HuH-7.5 (cell line): ENCODE data around the gene UBE2J2.

ENCODE experiments used
- DNase-seq: peaks from one replicate; pipeline ENCODE4 v3.0.0; 2011; ENCODE audit warnings: low spot score

UBE2J2 gene

GRCh38 chr1:1309251-1310108 is 35.8 kb upstream of the UBE2J2 start:
- no peak for DNase-seq

DNA sequence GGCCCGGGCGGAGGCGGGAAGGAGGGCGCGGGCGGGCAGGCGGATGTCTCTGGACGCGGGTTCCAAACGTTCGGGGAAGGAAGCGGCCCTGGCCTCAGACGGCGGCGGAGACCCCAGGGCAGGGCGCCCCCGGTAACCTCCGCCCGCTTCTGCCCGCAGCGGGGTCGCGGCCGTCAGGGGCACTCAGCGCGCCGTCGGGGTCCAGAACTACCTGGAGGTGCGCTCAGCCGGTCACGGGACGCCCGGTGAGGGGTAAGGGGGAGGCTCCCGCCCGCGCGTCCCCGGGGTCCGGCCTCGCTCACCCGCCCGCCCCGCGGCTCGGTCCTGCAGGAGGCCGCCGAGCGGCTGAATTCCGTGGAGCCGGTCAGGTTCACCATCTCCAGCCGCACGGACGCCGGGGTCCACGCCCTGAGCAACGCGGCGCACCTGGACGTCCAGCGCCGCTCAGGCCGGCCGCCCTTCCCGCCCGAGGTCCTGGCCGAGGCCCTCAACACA is 35.1 kb upstream of the UBE2J2 start:
- no peak for DNase-seq

- DNase-seq, result peak; percentile 98
Observed at GRCh38 chr1:1307923-1308755, 34.5 kb upstream of the UBE2J2 start, which contains the start of the genes ACAP3 and PUSL1. TSS of gene ACAP3 (minus strand) at chr1:1307930. CDS start at chr1:1307815, 115 bp downstream. TSS of gene PUSL1 (plus strand) at chr1:1308597. CDS start at chr1:1308644, 47 bp downstream.

DNA sequence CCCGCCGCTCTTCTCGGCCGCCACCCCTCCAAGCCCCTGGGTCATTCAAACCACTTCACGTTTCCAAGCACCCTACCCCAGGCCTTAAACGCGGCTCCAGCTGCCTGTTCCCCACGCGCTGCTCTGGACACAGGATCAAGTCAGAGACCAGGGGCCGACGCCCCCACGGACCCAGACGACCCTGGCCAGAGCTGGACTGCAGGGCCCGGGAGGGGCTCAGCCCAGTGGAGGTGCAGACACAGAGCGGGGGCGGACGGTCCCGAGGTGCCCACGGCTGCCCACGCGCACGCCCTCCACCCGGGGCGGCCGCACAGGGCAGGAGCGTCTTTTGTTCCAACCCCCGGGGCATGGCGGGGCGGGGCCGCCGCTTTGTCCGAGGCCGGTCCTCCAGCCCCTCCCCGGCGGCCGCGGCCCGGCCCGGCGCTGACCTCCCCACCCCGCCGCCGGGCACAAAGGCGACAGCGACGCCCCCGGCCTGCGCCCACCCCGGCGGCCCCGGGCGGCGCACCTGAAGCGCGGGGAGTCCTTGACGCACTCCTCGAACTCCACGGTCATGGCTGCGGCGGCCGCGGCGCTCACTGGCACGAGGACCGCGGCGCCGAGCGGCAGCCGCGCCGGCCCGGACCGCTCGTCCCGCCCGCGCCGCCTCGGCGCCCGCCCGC is 33.7 kb upstream of the UBE2J2 start:
- DNase-seq, result peak; percentile 71

DNA sequence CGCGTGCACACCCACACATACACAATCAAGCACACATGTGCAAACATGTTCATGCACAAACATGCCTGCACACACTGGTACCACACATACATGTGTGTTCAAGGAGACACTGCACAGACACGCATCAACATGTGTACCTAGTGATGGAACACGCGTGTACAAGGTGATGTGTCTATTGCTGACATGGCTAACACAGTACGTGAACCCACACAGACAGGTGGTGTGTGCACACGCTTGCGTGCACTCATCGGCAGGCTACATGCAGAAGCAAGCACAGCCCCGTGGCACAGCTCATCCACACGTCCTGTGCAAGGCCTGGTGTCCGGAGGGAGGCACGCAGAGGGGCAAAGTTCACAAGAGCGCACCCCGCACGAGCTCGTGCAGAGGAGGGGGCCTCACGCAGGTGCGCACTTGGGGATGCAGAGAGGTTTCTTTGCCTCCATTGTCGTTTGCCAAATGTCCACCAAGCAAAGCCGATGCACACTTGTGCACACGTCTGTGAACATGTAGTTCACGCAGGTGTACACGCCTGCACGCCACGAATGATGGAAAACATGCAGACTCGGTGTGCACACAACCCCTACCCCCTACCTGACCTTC is 33.1 kb upstream of the UBE2J2 start:
- no peak for DNase-seq

GRCh38 chr1:1306070-1306660 is 32.5 kb upstream of the UBE2J2 start:
- DNase-seq, result no peak

DNA sequence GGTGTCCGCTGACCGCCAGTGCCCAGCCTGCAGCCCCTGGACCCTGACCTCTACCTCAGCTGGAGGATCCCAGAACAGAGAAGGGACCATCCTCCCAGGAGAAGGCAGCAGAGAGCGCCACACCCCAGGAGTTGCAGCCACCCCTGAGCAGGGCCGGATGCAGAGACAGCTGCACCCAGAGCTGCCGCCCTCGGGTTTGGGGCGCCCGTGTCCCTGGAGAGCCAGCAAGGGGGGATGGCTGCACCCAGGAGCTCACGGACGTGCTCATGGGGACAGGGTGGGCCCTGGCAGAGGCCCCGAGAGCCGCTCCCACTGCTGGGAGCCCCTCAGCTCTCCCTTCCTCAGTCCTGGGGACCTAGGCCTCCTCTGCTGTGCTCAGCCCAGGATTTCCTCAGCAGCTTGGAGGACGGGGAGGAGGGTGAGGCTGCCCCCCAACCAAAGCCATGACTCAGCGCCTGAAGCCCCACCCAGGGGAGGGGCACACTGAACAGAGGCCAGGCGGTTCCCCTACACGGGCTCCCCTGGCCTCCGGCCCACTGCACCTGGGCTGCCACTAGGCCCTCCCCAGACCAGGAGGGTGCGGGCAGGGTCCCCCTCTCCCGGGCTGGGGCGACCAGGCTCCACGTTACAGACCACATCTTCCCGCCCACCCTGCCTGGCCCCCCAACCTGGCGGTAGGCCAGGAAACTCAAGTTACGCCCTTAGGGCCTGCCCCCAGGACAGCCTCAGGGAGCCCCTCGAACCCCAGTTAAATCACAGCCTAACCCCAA is 31.8 kb upstream of the UBE2J2 start:
- DNase-seq, result no peak

DNA sequence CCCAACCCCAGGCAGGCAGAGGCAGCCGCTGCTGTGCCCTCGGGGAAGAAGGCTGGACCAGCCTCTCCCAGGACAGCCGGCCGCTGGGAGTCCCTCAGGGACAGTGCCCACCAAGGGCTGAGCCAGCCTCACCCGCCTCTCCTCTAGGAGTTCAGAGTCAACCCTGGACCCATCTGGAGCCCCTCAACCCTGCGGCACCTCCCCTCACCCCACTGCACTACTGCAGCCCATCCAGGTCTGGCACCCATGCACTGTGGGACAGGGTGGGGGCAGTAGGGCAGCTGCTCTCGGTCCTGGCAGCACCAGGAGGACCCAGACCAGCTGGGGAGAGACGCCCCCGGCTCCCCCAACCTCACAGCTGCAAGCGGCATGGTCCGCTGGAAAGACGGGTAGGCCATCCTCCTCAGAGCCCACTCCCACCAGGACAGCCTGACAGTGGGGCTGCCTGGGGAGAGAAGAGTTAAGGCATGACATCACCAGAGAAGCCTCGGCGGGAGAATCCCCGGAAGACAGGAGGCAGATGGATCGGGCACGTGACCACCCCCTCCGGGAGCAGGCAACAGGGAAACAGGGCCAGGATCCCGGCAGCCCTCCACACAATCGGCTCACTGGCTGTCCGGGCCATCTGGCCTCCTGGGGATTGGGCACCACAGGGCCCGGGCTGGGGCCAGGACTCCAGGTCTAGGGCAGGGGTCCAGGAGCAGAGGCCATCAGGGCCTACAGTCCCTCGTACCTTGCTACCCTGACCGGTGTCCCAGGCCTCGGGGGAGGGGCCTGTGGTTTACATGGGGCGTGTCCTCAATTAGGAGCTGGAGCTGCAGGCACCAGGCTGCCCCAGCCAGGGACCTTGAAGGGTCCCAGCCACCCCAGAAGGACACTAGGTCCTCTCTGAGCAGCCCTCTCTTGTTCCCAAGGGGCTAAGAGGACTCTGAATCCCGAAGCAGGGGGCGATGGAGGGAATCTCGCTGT is 31.0 kb upstream of the UBE2J2 start:
- no peak for DNase-seq

DNA sequence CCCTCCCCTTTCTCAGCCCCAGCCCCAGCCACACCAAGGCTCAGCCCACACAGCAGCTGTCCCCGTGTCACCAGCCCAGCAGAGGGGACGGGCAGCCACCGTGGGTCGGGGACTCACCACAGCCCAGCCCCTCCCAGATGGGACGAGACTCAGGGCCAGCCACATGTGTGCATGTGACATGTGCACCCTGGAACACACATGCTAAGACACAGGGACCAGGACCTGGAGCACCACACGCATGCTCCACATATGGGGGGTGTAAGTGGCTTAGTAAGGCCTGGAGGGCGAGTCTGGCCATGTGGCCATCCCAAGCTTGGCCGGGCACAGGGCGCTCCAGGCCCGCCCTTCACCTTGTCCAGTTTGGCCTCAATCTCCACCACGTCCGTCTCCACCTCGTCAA is 30.1 kb upstream of the UBE2J2 start:
- no peak for DNase-seq

GRCh38 chr1:1302951-1303509 is 29.4 kb upstream of the UBE2J2 start:
- no peak for DNase-seq

DNA sequence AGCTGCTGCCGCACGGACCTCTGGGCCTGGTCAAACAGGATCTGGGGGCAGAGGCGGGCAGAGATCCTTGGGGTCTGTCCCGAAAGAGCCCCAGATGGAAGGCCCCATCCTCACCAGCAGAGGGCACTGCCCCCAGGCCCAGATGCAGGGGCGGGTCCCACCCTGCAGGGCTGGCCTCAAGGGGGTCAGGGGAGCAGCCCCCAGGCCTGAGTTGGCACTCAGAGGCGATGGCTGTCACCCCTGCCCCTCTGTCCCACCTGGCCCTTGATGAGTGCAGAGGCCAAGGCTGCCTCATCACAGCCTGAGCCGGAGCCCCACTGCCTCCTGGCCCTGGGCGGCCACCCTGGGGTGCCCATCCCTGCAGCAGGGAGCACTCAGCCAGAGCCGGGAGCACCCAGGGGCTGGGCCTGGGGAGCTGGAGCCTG is 28.4 kb upstream of the UBE2J2 start:
- DNase-seq, result peak; percentile 74

DNA sequence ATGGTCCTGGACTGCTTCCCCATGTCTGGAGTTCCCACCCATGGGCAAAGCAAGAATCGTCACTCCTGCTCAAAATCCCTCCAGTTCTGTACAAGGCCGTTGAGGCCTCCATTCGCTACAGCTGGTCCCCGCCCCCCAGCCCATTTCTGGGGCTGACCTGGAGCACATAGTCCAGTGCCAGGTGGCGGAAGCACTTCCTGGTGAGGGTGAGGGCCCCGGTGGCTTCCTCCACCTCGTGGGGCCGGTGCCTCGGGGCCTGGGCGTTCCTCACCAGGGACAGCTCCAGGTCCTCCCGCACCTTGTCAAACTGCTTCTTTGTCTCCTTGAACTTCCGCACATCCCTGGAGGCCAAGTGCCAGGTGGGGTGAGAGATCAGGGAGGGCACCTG is 26.7 kb upstream of the UBE2J2 start:
- no peak for DNase-seq

GRCh38 chr1:1299686-1300351 is 26.2 kb upstream of the UBE2J2 start:
- DNase-seq, result no peak

DNA sequence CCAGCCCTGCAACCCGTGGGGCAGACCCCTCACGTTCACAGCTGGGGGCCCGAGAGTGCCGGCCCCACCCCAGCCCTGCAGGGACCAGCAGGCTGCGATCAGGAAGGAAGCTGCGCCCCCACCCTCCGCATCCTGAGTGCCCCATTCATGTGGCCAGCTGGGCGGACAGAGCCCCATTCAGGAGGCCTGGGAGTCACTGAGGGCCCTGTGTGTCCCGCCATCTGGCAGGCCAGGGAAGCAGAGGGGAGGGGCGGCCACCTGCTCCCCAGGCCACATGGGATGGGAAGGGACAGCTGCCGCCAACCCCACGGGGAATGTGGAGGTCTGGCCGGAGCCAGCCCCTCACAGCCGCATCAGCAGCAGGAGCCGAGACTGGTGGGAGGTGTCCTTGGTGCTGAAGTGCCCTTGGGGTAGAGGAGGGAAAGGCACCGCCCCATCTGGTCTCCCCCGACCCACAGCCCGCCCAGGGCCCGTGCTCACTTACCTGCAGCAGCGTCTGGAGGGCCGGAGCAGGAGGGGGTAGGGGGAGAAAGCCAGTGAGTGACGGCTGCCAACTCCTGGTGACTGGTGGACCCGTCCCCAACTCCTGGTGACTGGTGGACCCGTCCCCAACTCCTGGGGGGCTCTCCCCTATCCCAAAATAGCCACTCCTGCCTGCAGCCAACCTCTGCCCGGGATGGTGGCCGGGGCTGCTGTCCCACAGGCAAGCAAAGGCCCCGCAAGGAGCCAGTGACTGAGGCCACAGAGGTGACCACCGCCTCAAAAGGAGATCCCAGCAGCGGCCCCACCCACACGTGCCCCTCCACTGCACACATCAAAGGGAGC is 25.4 kb upstream of the UBE2J2 start:
- no peak for DNase-seq

DNA sequence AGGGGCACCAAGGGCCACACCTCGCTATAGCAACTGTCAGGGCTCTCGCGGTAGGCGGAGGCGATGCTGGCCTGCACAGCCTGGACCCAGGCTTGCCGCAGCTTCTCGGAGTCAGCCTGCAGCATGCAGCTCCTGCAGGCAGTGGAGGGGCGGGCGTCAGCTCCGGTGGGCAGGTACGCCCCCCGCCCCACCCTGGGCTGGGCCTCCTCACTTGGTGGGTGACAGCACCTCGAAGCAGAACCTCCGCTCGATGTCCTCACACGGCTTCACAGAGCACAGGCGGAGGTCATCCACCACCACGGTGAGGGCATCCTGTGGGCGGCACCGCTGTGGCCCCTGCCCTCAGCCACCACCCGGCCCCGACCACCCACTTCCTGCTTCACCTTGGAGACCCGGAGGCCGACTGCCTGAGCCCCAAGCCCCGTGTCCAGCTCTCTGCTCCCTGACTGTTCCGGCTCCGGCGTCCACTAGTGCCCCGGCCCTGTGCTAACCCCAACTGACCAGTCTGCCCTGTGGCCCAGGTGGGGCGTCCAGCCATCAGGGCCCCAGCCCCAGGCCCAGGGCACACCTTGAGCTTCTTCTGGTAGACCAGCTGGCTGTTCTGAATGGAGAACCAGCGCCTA is 24.3 kb upstream of the UBE2J2 start:
- no peak for DNase-seq

DNA sequence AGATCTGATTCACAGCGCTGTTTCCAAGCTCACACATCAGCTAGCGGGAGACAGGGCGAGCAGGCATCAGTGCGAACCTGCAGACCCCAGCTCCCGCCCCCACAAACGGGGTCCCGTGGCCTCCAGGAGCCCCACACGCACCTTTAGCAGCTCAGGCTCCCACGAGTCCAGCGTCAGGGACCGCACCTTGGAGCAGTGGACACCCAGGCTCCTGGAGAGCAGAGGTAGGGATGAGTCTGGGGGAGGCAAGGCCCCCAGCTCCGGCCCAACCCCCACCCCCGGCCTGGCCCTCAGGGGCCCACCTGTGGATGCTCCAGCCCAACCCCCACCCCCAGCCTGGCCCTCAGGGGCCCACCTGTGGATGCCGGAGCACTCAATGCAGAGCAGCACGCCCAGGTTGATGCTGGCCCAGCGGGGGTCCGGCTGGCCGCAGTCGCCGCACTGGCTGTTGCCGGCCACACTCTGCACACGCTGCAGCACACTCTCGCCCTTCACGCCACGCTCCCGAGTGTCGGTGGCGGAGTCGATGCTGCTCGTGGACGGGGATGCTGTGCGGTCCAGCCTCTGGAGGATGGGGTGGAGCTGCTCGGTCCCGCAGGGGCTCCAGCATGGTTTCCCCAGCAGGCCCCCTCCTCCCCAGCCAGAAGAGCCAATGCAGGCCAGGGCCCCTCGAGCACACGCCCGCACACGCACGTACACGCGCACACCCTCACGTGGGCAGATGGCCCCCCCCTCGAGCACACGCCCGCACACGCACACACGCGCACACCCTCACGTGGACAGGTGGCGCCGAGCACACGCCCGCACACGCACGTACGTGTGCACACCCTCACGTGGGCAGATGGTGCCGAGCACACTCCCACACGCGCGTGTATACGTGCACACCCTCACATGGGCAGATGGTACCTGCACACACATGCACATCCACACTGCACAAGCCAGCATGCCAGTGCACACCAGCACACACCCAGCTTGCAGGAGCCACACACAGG is 22.7 kb upstream of the UBE2J2 start:
- DNase-seq, result no peak
